Measurements from ENCODE around the gene SMPD1. TPM values are rescaled to one million over a fixed set of nuclear protein-coding genes. Genes with fewer than 3 reads are reported as not detected.

Gene SMPD1
- total and polyA plus RNA-seq, 2 of the 8 experiments (the other 6 are each of a cell fraction or from before 2014, with no cell fraction given) = 1.9 to 2.4 TPM

DNA sequence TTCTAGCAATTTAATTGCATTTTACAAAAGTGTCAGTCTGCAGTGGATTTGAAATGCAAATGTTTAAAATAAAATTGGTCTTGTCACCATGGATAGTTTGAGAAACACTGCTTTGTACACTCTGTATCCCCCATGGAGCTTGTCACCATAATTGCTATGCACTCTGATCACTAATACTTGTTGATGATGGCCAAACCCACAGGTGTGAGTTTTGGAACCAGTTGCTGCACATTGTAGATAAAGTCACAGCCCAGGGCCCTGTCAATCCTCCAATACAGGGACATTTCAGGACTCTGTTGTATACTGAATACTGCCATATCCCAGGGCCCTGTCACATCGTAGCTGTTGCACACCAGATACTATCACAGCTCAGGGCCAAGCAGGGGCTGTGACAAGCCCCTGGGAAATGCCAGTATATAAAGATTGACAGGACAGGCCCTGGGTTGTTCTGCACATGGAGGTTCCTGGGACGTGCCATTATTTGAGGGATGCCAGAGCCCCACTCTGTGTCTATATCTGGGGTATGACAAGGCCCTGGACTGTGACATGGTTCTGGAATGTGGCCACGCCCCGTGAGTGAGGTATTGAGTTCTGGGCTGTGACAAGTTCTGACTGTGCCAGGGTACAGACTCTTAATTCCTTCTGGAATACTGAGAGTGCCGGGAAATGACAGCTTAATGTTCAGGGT lies 27.9 kb upstream of the SMPD1 start:
- Histone ChIP-seq H4K20me1 (replicated peaks in 1 of 2; ENCODE audit: control insufficient read depth in 1 of 2, insufficient read depth in 2 of 2, low read length in 2 of 2) (no peaks in the 10 kb centered on the region), H3K79me2 (ENCODE audit: control insufficient read depth in 1 of 2, insufficient read depth in 2 of 2, low read length in 2 of 2) (no peaks in the 10 kb centered on the region), H3K9ac (replicated peaks in 1 of 4; ENCODE audit: extremely low read depth in 1 of 4, low read depth in 3 of 4, low read length in 3 of 4) (no peak overlapping the region), H2BK20ac (ENCODE audit: low read length) (no peak overlapping the region), H4K91ac (replicated peaks; ENCODE audit: insufficient read length, low read length) (no peak overlapping the region), H3K9me3 (ENCODE audit: insufficient read depth in 2 of 2, low read depth in 1 of 2, low read length in 1 of 2) (no peaks in the 10 kb centered on the region), H3K56ac (replicated peaks; ENCODE audit: insufficient read length, low read depth, low read length) (no peak overlapping the region), H2BK120ac (replicated peaks; ENCODE audit: low read depth, low read length) (no peak overlapping the region), H3K23ac (ENCODE audit: insufficient read length) (no peak overlapping the region), H4K5ac (ENCODE audit: insufficient read length, low read depth, low read length) (no peak overlapping the region), H3K27ac (ENCODE audit: low read depth, low read length) (no peak overlapping the region), H3K23me2 (ENCODE audit: low read depth, low read length) (no peaks in the 10 kb centered on the region), H3K4me2 (ENCODE audit: insufficient read depth in 1 of 2, low read depth in 2 of 2, low read length in 2 of 2) (no peak overlapping the region), H3K27me3 (replicated peaks in 1 of 4; ENCODE audit: control insufficient read depth in 3 of 4, extremely low read depth in 1 of 4, insufficient read depth in 3 of 4, low read length in 3 of 4) (no peaks in the 10 kb centered on the region), H2BK15ac (ENCODE audit: low read length) (no peak overlapping the region), H3K36me3 (ENCODE audit: control insufficient read depth in 2 of 4, insufficient read depth in 4 of 4, low read length in 3 of 4) (no peaks in the 10 kb centered on the region), H3K14ac (ENCODE audit: insufficient read length) (no peak overlapping the region), H3K18ac (ENCODE audit: extremely low read depth, low read length) (no peak overlapping the region), H2AK5ac (ENCODE audit: low read depth, low read length) (no peak overlapping the region), H4K8ac (ENCODE audit: extremely low read depth, insufficient read depth, low read length) (no peak overlapping the region), H3K4me3 (ENCODE audit: extremely low read depth in 1 of 4, insufficient read depth in 2 of 4, low read depth in 3 of 4, low read length in 4 of 4) (no peak overlapping the region), H3K79me1 (ENCODE audit: low read depth, low read length) (no peaks in the 10 kb centered on the region), H2BK5ac (ENCODE audit: low read depth, low read length) (no peak overlapping the region), H2BK12ac (ENCODE audit: low read depth, low read length) (no peak overlapping the region), H3K4me1 (replicated peaks in 1 of 4; ENCODE audit: control insufficient read depth in 3 of 4, insufficient read depth in 4 of 4, low read length in 3 of 4) (peaks cover 0 to 4% (median 0%) of the 10 kb centered on the region in 4 experiments; a peak in 1 of 7 replicates), H3K4ac (replicated peaks; ENCODE audit: insufficient read length, low read depth, low read length) (no peak overlapping the region), H2AFZ (ENCODE audit: low read length) (no peak overlapping the region)
- DNase-seq (ENCODE audit: low read depth in 1 of 2, low spot score in 2 of 2) = no peak
- FAIRE-seq = no peak
- ChIA-PET CTCF (ENCODE audit: partially characterized antibody) (interaction anchor here (0.6 to 7.8 kb wide), 83 partner anchors 10 to 451 kb away, joined by 3 to 98 read pairs (median 5); partner anchors contain the start of genes CAVIN3, CCKBR, CNGA4 and FHIP1B), POLR2A (ENCODE audit: partially characterized antibody) (interaction anchor here (1.1 kb wide), 2 partner anchors 37 to 78 kb away, joined by 3 read pairs; no protein-coding TSS in a partner anchor)
- 80% methylated on average over 5 of the region's 5 CpGs; no CpG with 5 or more reads in 1 of the 2 experiments for WGBS, 2 experiments (ENCODE audit: extremely low coverage in 1 of 2, insufficient coverage in 1 of 2, insufficient read length in 1 of 2, insufficient replicate concordance in 2 of 2, low coverage in 1 of 2, low lambda C conversion rate in 2 of 2, missing lambda C conversion rate in 1 of 2)
- TF ChIP-seq ATF2 (IDR thresholded peaks at IDR 0.05; ENCODE audit: low read length) (no peak), RAD21 (IDR thresholded peaks at IDR 0.05 in 1 of 2, conservative IDR thresholded peaks at IDR 0.05 in 1 of 2; ENCODE audit: low read depth in 2 of 2, low read length in 2 of 2) (no peak), EZH2 (IDR thresholded peaks at IDR 0.05; ENCODE audit: low read depth, low read length, severe bottlenecking) (no peak), POLR2A (IDR thresholded peaks at IDR 0.05; ENCODE audit: control extremely low read depth in 1 of 2, low read depth in 2 of 2, low read length in 2 of 2) (no peak), SP2 (IDR thresholded peaks at IDR 0.05; ENCODE audit: low read length) (no peak)
